ENCODE measurements around the gene PDE7B. TPM values are rescaled to one million over a fixed set of nuclear protein-coding genes. Genes with fewer than 3 reads are reported as not detected.

PDE7B gene
- total RNA-seq, 1 donor from 2014 or later: 3.9 TPM

DNA sequence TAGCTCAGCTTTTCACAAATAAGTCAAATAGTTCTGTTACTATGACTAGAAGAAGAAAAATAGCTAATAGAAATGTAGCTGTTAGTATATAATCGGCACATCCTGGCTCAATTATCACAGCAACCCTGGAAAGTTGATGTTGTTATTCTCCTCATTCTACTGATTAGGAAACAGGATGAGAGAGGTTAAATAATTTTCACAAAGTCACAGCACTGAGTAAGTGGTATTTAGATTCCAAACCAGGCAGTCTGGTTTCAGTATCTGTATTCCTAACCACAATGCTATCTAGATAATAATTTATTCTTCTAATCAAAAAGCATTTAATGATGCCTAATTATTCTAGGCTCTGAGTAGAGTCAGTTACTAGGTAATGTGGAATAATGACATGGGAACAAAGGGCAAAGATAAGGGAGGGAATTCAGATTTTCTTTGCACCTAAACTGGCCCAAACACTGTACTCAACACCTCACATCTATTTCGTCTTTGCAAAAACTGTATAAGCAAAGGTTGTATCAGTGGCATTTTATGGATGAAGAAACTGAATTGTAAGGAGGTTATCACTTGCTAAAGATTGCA, 51.3 kb downstream of the PDE7B start:
- Mint-ChIP-seq H3K36me3 (ENCODE audit: unreplicated experiment) (no peaks in the 10 kb centered on the region), H3K4me1 (ENCODE audit: unreplicated experiment) (peaks cover 20% of the 10 kb centered on the region), H3K27me3 (ENCODE audit: unreplicated experiment) (no peaks in the 10 kb centered on the region), H3K4me3 (ENCODE audit: unreplicated experiment) (no peak overlapping the region), H3K27ac (ENCODE audit: unreplicated experiment) (no peak overlapping the region), H3K9me3 (ENCODE audit: unreplicated experiment) (no peaks in the 10 kb centered on the region)
- TF ChIP-seq, protein P1, sequence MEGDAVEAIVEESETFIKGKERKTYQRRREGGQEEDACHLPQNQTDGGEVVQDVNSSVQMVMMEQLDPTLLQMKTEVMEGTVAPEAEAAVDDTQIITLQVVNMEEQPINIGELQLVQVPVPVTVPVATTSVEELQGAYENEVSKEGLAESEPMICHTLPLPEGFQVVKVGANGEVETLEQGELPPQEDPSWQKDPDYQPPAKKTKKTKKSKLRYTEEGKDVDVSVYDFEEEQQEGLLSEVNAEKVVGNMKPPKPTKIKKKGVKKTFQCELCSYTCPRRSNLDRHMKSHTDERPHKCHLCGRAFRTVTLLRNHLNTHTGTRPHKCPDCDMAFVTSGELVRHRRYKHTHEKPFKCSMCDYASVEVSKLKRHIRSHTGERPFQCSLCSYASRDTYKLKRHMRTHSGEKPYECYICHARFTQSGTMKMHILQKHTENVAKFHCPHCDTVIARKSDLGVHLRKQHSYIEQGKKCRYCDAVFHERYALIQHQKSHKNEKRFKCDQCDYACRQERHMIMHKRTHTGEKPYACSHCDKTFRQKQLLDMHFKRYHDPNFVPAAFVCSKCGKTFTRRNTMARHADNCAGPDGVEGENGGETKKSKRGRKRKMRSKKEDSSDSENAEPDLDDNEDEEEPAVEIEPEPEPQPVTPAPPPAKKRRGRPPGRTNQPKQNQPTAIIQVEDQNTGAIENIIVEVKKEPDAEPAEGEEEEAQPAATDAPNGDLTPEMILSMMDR (IDR thresholded peaks at IDR 0.05): no peak
- DNase-seq (ENCODE audit: extremely low spot score, unreplicated experiment): no peak

DNA sequence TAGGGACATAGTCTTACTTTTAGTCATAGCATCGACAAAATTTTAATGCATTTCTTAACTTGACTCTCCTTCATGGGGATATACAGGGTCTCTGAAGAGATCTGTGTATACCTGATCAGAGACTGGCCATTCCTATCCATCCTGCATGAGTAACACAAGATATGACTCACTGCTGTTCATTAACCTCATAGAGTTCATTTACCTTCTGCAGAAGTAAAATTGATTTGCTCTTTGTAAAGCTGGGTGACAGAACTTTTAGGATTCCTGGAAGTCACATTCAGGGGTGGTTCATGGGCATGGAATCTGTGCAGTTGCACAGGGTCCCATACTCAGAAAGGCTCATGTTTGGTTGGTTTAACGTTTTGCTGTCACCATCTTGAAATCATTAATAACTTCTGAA, 53.2 kb downstream of the PDE7B start:
- TF ChIP-seq, protein P1 (IDR thresholded peaks at IDR 0.05): no peak
- DNase-seq (ENCODE audit: extremely low spot score, unreplicated experiment): no peak
- Mint-ChIP-seq H3K36me3 (ENCODE audit: unreplicated experiment) (peaks cover 2% of the 10 kb centered on the region), H3K27me3 (ENCODE audit: unreplicated experiment) (no peaks in the 10 kb centered on the region), H3K4me1 (ENCODE audit: unreplicated experiment) (peaks cover 20% of the 10 kb centered on the region), H3K9me3 (ENCODE audit: unreplicated experiment) (no peaks in the 10 kb centered on the region), H3K27ac (ENCODE audit: unreplicated experiment) (no peak overlapping the region), H3K4me3 (ENCODE audit: unreplicated experiment) (no peak overlapping the region)

DNA sequence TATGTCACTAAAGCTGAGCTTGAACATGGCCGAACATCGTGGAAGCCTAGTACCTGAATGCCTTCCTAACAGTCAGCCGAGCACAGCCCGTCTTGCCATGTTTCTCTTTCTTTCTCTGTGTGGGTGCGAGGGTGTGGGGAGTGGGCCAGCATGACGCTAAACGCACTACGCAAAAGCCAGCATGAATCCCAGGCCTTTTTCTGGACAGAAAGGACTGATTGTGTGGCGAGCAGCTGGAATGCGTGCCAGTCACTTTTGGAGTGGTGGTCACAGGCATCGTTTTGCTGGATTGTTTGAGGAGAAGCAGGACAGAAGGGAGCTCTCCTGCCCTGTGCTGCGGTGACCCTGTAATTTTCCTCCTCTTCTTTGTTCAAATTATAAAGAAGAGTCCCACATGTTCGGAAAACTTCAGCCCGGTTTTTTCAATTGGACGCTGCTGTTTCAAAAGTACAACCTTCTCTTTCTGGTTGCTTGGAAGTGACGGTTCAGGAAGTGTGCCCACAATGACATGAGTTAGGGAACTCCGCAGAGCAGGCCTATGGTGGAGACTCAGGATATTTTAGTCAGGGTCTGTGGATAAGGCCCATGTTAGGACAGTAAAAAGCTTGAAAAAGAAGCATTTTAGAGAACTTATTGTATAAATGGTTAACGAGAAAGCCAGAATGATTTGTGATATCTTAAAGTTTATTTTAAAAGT, 54.3 kb downstream of the PDE7B start:
- Mint-ChIP-seq H3K27me3 (ENCODE audit: unreplicated experiment) (no peaks in the 10 kb centered on the region), H3K4me1 (ENCODE audit: unreplicated experiment) (peaks cover 18% of the 10 kb centered on the region), H3K36me3 (ENCODE audit: unreplicated experiment) (peaks cover 6% of the 10 kb centered on the region), H3K27ac (ENCODE audit: unreplicated experiment) (no peak overlapping the region), H3K4me3 (ENCODE audit: unreplicated experiment) (no peak overlapping the region), H3K9me3 (ENCODE audit: unreplicated experiment) (no peaks in the 10 kb centered on the region)
- DNase-seq (ENCODE audit: extremely low spot score, unreplicated experiment): no peak
- TF ChIP-seq, protein P1 (IDR thresholded peaks at IDR 0.05): no peak

DNA sequence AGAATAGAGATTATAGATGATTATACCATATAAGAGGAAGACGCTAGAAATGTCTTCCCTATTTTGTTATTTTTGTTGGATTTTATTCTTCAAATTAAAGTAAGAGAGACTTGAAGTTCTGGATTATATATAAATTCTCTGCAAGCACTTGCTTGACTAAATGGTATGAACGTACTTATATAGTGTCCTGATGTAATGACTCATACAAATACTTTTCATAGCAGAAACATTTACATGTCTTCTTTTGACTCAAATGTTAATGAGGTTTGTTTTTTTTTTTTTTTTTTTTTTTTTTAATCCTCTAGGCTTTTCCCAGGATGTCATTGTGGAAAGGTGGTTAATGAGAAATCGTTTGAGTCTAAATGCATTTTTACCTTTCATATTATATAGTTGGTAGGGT, 55.0 kb downstream of the PDE7B start:
- DNase-seq (ENCODE audit: extremely low spot score, unreplicated experiment): no peak
- Mint-ChIP-seq H3K36me3 (ENCODE audit: unreplicated experiment) (peaks cover 6% of the 10 kb centered on the region), H3K9me3 (ENCODE audit: unreplicated experiment) (no peaks in the 10 kb centered on the region), H3K27me3 (ENCODE audit: unreplicated experiment) (no peaks in the 10 kb centered on the region), H3K4me1 (ENCODE audit: unreplicated experiment) (peaks cover 18% of the 10 kb centered on the region), H3K4me3 (ENCODE audit: unreplicated experiment) (no peak overlapping the region), H3K27ac (ENCODE audit: unreplicated experiment) (no peak overlapping the region)
- TF ChIP-seq, protein P1 (IDR thresholded peaks at IDR 0.05): no peak

DNA sequence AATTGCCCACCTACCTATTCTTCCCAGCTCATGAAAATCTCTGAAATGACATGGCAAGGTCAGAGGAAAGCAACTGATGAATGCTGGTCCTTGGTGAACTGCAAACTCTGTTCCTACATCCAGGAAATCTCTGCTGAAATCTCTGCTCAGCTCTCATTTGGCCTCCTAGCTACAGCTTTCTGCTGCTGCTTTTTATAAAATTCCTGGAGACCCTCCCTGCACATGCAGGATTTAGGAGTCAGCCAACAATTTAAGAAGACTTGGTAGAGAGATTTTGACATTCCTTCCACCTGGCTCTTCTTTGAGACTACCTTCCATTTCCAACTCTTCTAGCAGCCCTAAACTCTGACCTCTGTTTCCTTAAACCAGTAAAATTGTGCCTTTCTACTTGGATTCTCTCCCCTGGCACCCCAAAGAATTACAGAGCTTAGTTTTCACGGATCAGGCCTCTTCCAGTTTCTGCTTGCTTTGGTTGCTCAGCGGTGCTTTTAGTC, 55.5 kb downstream of the PDE7B start:
- Mint-ChIP-seq H3K27ac (ENCODE audit: unreplicated experiment) (peak overlapping the region; percentile 4), H3K4me3 (ENCODE audit: unreplicated experiment) (no peak overlapping the region), H3K9me3 (ENCODE audit: unreplicated experiment) (no peaks in the 10 kb centered on the region), H3K27me3 (ENCODE audit: unreplicated experiment) (no peaks in the 10 kb centered on the region), H3K36me3 (ENCODE audit: unreplicated experiment) (peaks cover 6% of the 10 kb centered on the region), H3K4me1 (ENCODE audit: unreplicated experiment) (peaks cover 16% of the 10 kb centered on the region)
- TF ChIP-seq, protein P1 (IDR thresholded peaks at IDR 0.05): no peak
- no peak for DNase-seq (ENCODE audit: extremely low spot score, unreplicated experiment)

All from osteocyte (in vitro differentiated cells).